Liver (tissue), 4 donors: Measurements from ENCODE around the gene LRRC2. TPM values are rescaled to one million over a fixed set of nuclear protein-coding genes. Genes with fewer than 3 reads are reported as not detected.

Experiments used
- polyA plus RNA-seq, 2 donors: library from polyadenylated mRNA; stranded (reverse) in 1 of 2; unstranded in 1 of 2; fragments of 200-250 nt in 1 of 2; fragments of >200 nt in 1 of 2; fragmentation: Nextera tagmentation in 1 of 2; extraction: Ambion mirVana in 1 of 2; gene quantifications; one replicate each; pipeline versions ENCODE4 v1.2.1 to v1.2.3, GENCODE V29; 2013 to 2015
- total RNA-seq, 2 donors: library from RNA; depleted of rRNA; stranded (reverse); fragments of >200 nt; gene quantifications; one replicate each; pipeline ENCODE4 v1.2.3, GENCODE V29; 2014
- donor health status: healthy.
- donor health status: healthy.
- donor health status: healthy.

LRRC2 gene
- total and polyA plus RNA-seq, 4 donors: 0.93 to 7.6 (median 4.2) TPM

Other genes with a start within 250 kb of the LRRC2 start
- gene CCR2, start 212.2 kb downstream of the LRRC2 start, total RNA-seq: 1 to 10 TPM; 3.3 to 3.4 TPM
- 1 to 10 TPM in 1 of 2 donors, under 1 TPM in 1; 0.68 to 1.5 TPM for gene CCR2, start 212.2 kb downstream of the LRRC2 start, polyA plus RNA-seq
- under 1 TPM; 0.23 to 0.75 TPM for gene CCR5, start 195.4 kb downstream of the LRRC2 start, total RNA-seq
- gene CCR5, start 195.4 kb downstream of the LRRC2 start, polyA plus RNA-seq: under 1 TPM; 0.06 to 0.51 TPM
- gene CCRL2, start 159.0 kb downstream of the LRRC2 start, total RNA-seq: 1 to 10 TPM; 1.0 to 9.0 TPM
- gene CCRL2, start 159.0 kb downstream of the LRRC2 start, polyA plus RNA-seq: under 1 TPM; 0.51 to 0.62 TPM
- 10 to 100 TPM in 1 of 2 donors, under 1 TPM in 1; 0.92 to 14.7 TPM for gene LTF, start 101.4 kb downstream of the LRRC2 start, total RNA-seq
- gene LTF, start 101.4 kb downstream of the LRRC2 start, polyA plus RNA-seq: 1 to 10 TPM in 1 of 2 donors, under 1 TPM in 1; 0.36 to 1.9 TPM
- gene RTP3, start 68.3 kb downstream of the LRRC2 start, total RNA-seq: 10 to 100 TPM in 1 of 2 donors, 1 to 10 TPM in 1; 1.0 to 35.1 TPM
- gene RTP3, start 68.3 kb downstream of the LRRC2 start, polyA plus RNA-seq: 10 to 100 TPM; 18.1 to 61.7 TPM
- not detected for gene FAM240A, start 46.2 kb upstream of the LRRC2 start, total RNA-seq
- gene FAM240A, start 46.2 kb upstream of the LRRC2 start, polyA plus RNA-seq: not detected
- 10 to 100 TPM in 1 of 2 donors, under 1 TPM in 1; 0.51 to 22.9 TPM for gene ALS2CL, start 127.4 kb upstream of the LRRC2 start, total RNA-seq
- 1 to 10 TPM; 4.8 to 6.6 TPM for gene ALS2CL, start 127.4 kb upstream of the LRRC2 start, polyA plus RNA-seq
- gene TMIE, start 135.1 kb upstream of the LRRC2 start, total RNA-seq: under 1 TPM; 0.14 to 0.17 TPM
- under 1 TPM; 0.13 to 0.26 TPM for gene TMIE, start 135.1 kb upstream of the LRRC2 start, polyA plus RNA-seq
- gene PRSS50, start 151.6 kb upstream of the LRRC2 start, total RNA-seq: under 1 TPM; 0.25 to 0.33 TPM
- under 1 TPM in 1 of 2 donors, not detected in 1; 0.02 TPM for gene PRSS50, start 151.6 kb upstream of the LRRC2 start, polyA plus RNA-seq